ENCODE measurements around the gene NOS3. TPM values are rescaled to one million over a fixed set of nuclear protein-coding genes. Genes with fewer than 3 reads are reported as not detected.

NOS3 gene
- total RNA-seq, 1 experiment from 2014 or later = 0.66 TPM

- H3K9me3 ChIP-seq (ENCODE audit: low read length) = no peaks in the 10 kb centered on the region
- no peaks in the 10 kb centered on the region for H3F3A ChIP-seq (ENCODE audit: low read length, unreplicated experiment)
- no peak overlapping the region for H3K27ac ChIP-seq (ENCODE audit: low read length)
- H3K4me3 ChIP-seq (ENCODE audit: low read length) = no peak overlapping the region
- ATAC-seq (peak; percentile 61), DNase-seq (peak; percentile 73)
- ChIA-PET POLR2A (ENCODE audit: unreplicated experiment) (no interaction called here), CTCF (no interaction called here)
- no peaks in the 10 kb centered on the region for H3K36me3 ChIP-seq (ENCODE audit: low read depth, low read length)
- no peak overlapping the region for H3K9ac ChIP-seq (ENCODE audit: low read length)
- peaks cover 12% of the 10 kb centered on the region for H3K4me1 ChIP-seq (ENCODE audit: insufficient read depth, low read length)
- H2AFZ ChIP-seq (ENCODE audit: low read length) = no peak overlapping the region
- no peaks in the 10 kb centered on the region for H3K79me2 ChIP-seq (ENCODE audit: low read length)
- no peaks in the 10 kb centered on the region for H3K27me3 ChIP-seq (ENCODE audit: low read length)
- H3K4me2 ChIP-seq (ENCODE audit: low read length) = peak overlapping the region; percentile 57
- H3K9me2 ChIP-seq (replicated peaks; ENCODE audit: low read length) = no peaks in the 10 kb centered on the region
- no TSS peak for BruUV-seq (replicated peaks)
- TF ChIP-seq EZH2phosphoT487 (IDR thresholded peaks at IDR 0.05; ENCODE audit: borderline replicate concordance, low read length) (no peak), EZH2 (IDR thresholded peaks at IDR 0.05; ENCODE audit: low read length, unreplicated experiment) (no peak), CTCF (conservative IDR thresholded peaks at IDR 0.05; ENCODE audit: low read depth, low read length) (no peak)
- no peaks in the 10 kb centered on the region for H4K20me1 ChIP-seq (ENCODE audit: low read length)
- intact Hi-C loops (cut with micrococcal nuclease) = no loop called here
Observed at GRCh38 chr7:151046603-151047573, 56.1 kb downstream of the NOS3 start.

- no peak for ATAC-seq
- CTCF ChIA-PET = interaction anchor here (0.6 kb wide), 1 partner anchor 57 kb away, joined by 3 read pairs; the partner anchor contains the start of gene NOS3
- no peaks in the 10 kb centered on the region for H4K20me1 ChIP-seq (ENCODE audit: low read length)
- H3K9me2 ChIP-seq (replicated peaks; ENCODE audit: low read length) = no peaks in the 10 kb centered on the region
- POLR2A ChIA-PET (ENCODE audit: unreplicated experiment) = interaction anchor here (0.5 kb wide), 1 partner anchor 15 kb away, joined by 7 read pairs; no protein-coding TSS in a partner anchor
- H3K4me3 ChIP-seq (ENCODE audit: low read length) = no peak within 1 kb of the TSS
- peaks cover 12% of the 10 kb centered on the region for H3K4me1 ChIP-seq (ENCODE audit: insufficient read depth, low read length)
- no peak within 1 kb of the TSS for H3K4me2 ChIP-seq (ENCODE audit: low read length)
- no peak within 1 kb of the TSS for H2AFZ ChIP-seq (ENCODE audit: low read length)
- no peaks in the 10 kb centered on the region for H3F3A ChIP-seq (ENCODE audit: low read length, unreplicated experiment)
- no peaks in the 10 kb centered on the region for H3K27me3 ChIP-seq (ENCODE audit: low read length)
- no peak within 1 kb of the TSS for H3K9ac ChIP-seq (ENCODE audit: low read length)
- no peaks in the 10 kb centered on the region for H3K9me3 ChIP-seq (ENCODE audit: low read length)
- TF ChIP-seq EZH2phosphoT487 (IDR thresholded peaks at IDR 0.05; ENCODE audit: borderline replicate concordance, low read length) (no peak), EZH2 (IDR thresholded peaks at IDR 0.05; ENCODE audit: low read length, unreplicated experiment) (no peak), CTCF (conservative IDR thresholded peaks at IDR 0.05; ENCODE audit: low read depth, low read length) (no peak)
- DNase-seq = no peak
- H3K27ac ChIP-seq (ENCODE audit: low read length) = no peak within 1 kb of the TSS
- BruUV-seq (replicated peaks) = no TSS peak
- H3K79me2 ChIP-seq (ENCODE audit: low read length) = no peaks in the 10 kb centered on the region
- intact Hi-C loops (cut with micrococcal nuclease) = no loop called here
- no peaks in the 10 kb centered on the region for H3K36me3 ChIP-seq (ENCODE audit: low read depth, low read length)
Observed at GRCh38 chr7:151047976-151048815, 57.4 kb downstream of the NOS3 start, which contains the start of gene ASIC3. Gene ASIC3, plus strand, starts transcription at chr7:151048531. Its CDS starts 355 bp downstream, at chr7:151048886.
